ENCODE results near the gene PDE7B.

Gene PDE7B

DNA sequence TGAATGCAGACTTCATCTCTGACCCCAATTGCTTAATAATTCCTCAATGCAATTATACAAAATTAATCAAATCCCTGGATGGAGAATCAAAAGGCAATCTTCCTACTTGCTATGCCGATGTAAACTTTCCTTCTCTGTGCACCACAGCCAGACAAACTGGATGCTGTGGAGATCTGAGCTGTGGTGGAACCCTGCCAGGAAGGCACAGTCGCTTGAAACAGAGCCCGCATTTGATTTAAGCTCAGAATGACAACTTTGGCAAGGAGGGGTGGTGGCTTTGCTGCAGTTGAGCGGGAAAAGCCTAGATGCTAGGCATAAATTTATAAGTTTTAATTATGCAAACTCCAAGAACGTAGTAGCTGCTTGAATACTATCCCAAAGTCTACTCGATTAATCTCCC lies 207.8 kb downstream of the PDE7B start:
- in situ Hi-C loops (cut with MboI; ENCODE audit: low sequenced_read_pairs, unreplicated experiment) = no loop called here
- DNase-seq (ENCODE audit: low spot score) = no peak

DNA sequence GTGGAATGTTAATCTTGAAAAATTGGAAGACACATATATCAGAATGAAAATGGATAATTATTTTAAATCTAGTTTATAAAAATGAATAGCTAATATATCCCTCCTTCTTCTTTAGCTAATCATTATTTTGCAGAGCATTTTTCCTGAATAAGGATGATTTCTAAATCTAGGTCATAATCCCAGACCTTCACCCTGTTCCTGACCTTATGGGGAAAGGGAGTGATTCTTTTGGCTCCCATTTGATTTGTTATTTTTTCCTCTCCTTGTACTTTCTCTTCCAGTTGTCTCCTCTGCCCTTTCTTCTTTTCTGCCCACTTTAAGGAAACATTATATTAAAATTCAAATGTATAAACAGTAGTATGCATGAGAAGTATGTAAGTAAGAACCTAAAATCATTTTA lies 208.6 kb downstream of the PDE7B start:
- TF ChIP-seq, protein P1, sequence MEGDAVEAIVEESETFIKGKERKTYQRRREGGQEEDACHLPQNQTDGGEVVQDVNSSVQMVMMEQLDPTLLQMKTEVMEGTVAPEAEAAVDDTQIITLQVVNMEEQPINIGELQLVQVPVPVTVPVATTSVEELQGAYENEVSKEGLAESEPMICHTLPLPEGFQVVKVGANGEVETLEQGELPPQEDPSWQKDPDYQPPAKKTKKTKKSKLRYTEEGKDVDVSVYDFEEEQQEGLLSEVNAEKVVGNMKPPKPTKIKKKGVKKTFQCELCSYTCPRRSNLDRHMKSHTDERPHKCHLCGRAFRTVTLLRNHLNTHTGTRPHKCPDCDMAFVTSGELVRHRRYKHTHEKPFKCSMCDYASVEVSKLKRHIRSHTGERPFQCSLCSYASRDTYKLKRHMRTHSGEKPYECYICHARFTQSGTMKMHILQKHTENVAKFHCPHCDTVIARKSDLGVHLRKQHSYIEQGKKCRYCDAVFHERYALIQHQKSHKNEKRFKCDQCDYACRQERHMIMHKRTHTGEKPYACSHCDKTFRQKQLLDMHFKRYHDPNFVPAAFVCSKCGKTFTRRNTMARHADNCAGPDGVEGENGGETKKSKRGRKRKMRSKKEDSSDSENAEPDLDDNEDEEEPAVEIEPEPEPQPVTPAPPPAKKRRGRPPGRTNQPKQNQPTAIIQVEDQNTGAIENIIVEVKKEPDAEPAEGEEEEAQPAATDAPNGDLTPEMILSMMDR (IDR thresholded peaks at IDR 0.05; ENCODE audit: borderline replicate concordance, control extremely low read depth, extremely low read depth, insufficient read depth, missing control alignments) = no peak
- in situ Hi-C loops (cut with MboI; ENCODE audit: low sequenced_read_pairs, unreplicated experiment) = no loop called here
- DNase-seq (ENCODE audit: low spot score) = no peak

More for the DNA sequence above, 207.8 kb downstream of the PDE7B start:
- TF ChIP-seq, protein P1 (IDR thresholded peaks at IDR 0.05; ENCODE audit: borderline replicate concordance, control extremely low read depth, extremely low read depth, insufficient read depth, missing control alignments) = no peak

GRCh38 chr6:136060759-136061158 lies 209.3 kb downstream of the PDE7B start:
- TF ChIP-seq, protein P1 (IDR thresholded peaks at IDR 0.05; ENCODE audit: borderline replicate concordance, control extremely low read depth, extremely low read depth, insufficient read depth, missing control alignments) = no peak
- in situ Hi-C loops (cut with MboI; ENCODE audit: low sequenced_read_pairs, unreplicated experiment) = no loop called here
- no peak for DNase-seq (ENCODE audit: low spot score)

DNA sequence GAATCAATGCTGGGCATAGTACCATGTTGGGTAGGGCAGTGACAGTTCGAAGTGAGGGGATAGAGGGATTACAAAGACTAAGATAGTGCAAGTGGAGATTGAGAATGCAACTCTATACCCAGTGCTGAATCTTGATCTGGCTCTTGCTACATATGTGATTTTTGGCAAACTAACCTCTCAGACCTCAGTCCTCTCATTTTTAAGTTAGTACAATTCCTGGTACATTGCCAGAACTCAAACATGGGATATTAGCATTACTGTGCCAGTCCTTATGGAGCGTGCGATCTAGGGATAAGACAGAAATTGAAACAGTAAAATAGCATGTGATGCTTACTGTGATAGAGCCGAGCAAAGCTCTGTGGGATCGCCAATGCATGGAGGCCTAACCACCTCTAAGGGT lies 210.2 kb downstream of the PDE7B start:
- DNase-seq (ENCODE audit: low spot score) = no peak
- in situ Hi-C loops (cut with MboI; ENCODE audit: low sequenced_read_pairs, unreplicated experiment) = no loop called here

DNA sequence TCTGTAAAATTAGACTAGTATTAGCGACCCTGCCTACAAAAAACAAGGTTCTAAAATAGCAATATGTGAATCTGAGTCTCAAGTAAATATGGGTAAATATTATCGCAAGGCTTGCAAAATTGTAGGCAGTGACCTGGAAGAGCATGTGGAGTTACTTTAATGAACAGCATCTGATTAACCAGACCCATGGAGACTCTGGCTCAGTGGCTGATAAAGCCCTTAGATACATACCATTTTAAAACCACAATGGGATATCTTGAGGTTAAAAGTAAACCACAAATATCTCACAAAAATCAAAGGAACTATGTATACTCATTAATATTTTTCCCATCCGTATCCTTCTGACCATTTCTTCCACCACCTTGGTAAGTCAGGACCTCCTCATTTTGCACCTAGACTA lies 211.6 kb downstream of the PDE7B start:
- in situ Hi-C loops (cut with MboI; ENCODE audit: low sequenced_read_pairs, unreplicated experiment) = no loop called here
- TF ChIP-seq, protein P1 (IDR thresholded peaks at IDR 0.05; ENCODE audit: borderline replicate concordance, control extremely low read depth, extremely low read depth, insufficient read depth, missing control alignments) = no peak
- DNase-seq (ENCODE audit: low spot score) = no peak

More for the DNA sequence above, 210.2 kb downstream of the PDE7B start:
- TF ChIP-seq, protein P1 (IDR thresholded peaks at IDR 0.05; ENCODE audit: borderline replicate concordance, control extremely low read depth, extremely low read depth, insufficient read depth, missing control alignments) = no peak

- DNase-seq (ENCODE audit: low spot score) = no peak
- in situ Hi-C loops (cut with MboI; ENCODE audit: low sequenced_read_pairs, unreplicated experiment) = no loop called here
- TF ChIP-seq, protein P1 (IDR thresholded peaks at IDR 0.05; ENCODE audit: borderline replicate concordance, control extremely low read depth, extremely low read depth, insufficient read depth, missing control alignments) = no peak
These were observed 214.5 kb downstream of the PDE7B start for GRCh38 chr6:136066005-136066404.

Data from GM13976 (cell line).